Liver (tissue), 3 donors: ENCODE data around the gene DSTYK.

Experiments used
- EGR1 ChIP-seq, 2 donors: IDR thresholded peaks; 2 replicates each; pipeline ENCODE4 v1.6.1; 2016 to 2018; ENCODE audit warnings: antibody characterized with exemption in 2 of 2, low read depth in 2 of 2
- FOXA1 ChIP-seq: IDR thresholded peaks from 2 replicates; pipeline ENCODE4 v1.6.1; 2016; ENCODE audit warnings: antibody characterized with exemption
- GABPA ChIP-seq, 2 donors: IDR thresholded peaks in 1 of 2; conservative IDR thresholded peaks in 1 of 2; 2 replicates each; pipeline ENCODE4 v1.6.1; 2016; ENCODE audit warnings: antibody characterized with exemption in 2 of 2, mild to moderate bottlenecking in 1 of 2, moderate library complexity in 1 of 2
- SP1 ChIP-seq: IDR thresholded peaks from 2 replicates; pipeline ENCODE4 v1.6.1; 2018; ENCODE audit warnings: antibody characterized with exemption, mild to moderate bottlenecking
- TAF1 ChIP-seq: conservative IDR thresholded peaks from 2 replicates; pipeline ENCODE4 v1.6.1; 2016; ENCODE audit warnings: antibody characterized with exemption, mild to moderate bottlenecking
- YY1 ChIP-seq: IDR thresholded peaks from 2 replicates; pipeline ENCODE4 v1.6.1; 2016; ENCODE audit warnings: antibody characterized with exemption, mild to moderate bottlenecking
- TF ChIP-seq, protein P1 (sequence below): fragments of 150-350 bp; IDR thresholded peaks from 2 replicates; pipeline ENCODE4 v1.5.1; 2017; ENCODE audit warnings: improper control_type of control experiment, low read depth, low read length; ENCODE audit not compliant: missing input control
- TF ChIP-seq, protein P2 (sequence below): IDR thresholded peaks from 2 replicates; pipeline ENCODE4 v1.6.1; 2016; ENCODE audit warnings: antibody characterized with exemption
- TF ChIP-seq, protein P3 (sequence below): IDR thresholded peaks from 2 replicates; pipeline ENCODE4 v1.6.1; 2016; ENCODE audit warnings: antibody characterized with exemption
- TF ChIP-seq, protein P4 (sequence below): IDR thresholded peaks from 2 replicates; pipeline ENCODE4 v1.6.1; 2016; ENCODE audit warnings: antibody characterized with exemption
- donor health status: healthy.
- donor health status: healthy.

GRCh38 chr1:205243350-205244191 is 32.1 kb upstream of the DSTYK start:
- TF ChIP-seq, protein P1, sequence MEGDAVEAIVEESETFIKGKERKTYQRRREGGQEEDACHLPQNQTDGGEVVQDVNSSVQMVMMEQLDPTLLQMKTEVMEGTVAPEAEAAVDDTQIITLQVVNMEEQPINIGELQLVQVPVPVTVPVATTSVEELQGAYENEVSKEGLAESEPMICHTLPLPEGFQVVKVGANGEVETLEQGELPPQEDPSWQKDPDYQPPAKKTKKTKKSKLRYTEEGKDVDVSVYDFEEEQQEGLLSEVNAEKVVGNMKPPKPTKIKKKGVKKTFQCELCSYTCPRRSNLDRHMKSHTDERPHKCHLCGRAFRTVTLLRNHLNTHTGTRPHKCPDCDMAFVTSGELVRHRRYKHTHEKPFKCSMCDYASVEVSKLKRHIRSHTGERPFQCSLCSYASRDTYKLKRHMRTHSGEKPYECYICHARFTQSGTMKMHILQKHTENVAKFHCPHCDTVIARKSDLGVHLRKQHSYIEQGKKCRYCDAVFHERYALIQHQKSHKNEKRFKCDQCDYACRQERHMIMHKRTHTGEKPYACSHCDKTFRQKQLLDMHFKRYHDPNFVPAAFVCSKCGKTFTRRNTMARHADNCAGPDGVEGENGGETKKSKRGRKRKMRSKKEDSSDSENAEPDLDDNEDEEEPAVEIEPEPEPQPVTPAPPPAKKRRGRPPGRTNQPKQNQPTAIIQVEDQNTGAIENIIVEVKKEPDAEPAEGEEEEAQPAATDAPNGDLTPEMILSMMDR = no peak
- no peak for TF ChIP-seq TAF1
- TF ChIP-seq, protein P2, sequence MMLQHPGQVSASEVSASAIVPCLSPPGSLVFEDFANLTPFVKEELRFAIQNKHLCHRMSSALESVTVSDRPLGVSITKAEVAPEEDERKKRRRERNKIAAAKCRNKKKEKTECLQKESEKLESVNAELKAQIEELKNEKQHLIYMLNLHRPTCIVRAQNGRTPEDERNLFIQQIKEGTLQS = no peak
- no peak for TF ChIP-seq EGR1 (IDR thresholded peaks at IDR 0.05; ENCODE audit: low read depth in 2 of 2)
- no peak for TF ChIP-seq SP1
- no peak for TF ChIP-seq YY1
- TF ChIP-seq, protein P3, sequence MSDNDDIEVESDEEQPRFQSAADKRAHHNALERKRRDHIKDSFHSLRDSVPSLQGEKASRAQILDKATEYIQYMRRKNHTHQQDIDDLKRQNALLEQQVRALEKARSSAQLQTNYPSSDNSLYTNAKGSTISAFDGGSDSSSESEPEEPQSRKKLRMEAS = no peak
- no peak for TF ChIP-seq FOXA1
- no peak for TF ChIP-seq GABPA (IDR thresholded peaks at IDR 0.05 in 1 of 2, conservative IDR thresholded peaks at IDR 0.05 in 1 of 2)
- TF ChIP-seq, protein P4, sequence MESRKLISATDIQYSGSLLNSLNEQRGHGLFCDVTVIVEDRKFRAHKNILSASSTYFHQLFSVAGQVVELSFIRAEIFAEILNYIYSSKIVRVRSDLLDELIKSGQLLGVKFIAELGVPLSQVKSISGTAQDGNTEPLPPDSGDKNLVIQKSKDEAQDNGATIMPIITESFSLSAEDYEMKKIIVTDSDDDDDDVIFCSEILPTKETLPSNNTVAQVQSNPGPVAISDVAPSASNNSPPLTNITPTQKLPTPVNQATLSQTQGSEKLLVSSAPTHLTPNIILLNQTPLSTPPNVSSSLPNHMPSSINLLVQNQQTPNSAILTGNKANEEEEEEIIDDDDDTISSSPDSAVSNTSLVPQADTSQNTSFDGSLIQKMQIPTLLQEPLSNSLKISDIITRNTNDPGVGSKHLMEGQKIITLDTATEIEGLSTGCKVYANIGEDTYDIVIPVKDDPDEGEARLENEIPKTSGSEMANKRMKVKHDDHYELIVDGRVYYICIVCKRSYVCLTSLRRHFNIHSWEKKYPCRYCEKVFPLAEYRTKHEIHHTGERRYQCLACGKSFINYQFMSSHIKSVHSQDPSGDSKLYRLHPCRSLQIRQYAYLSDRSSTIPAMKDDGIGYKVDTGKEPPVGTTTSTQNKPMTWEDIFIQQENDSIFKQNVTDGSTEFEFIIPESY = no peak
